Ascending aorta (tissue), 2 donors: ENCODE data around the gene SAT1. TPM values are rescaled to one million over a fixed set of nuclear protein-coding genes. Genes with fewer than 3 reads are reported as not detected.

Experiments
- DNase-seq, 2 donors: peaks; one replicate each; pipeline ENCODE4 v3.0.0-alpha.2; 2019; ENCODE audit warnings: low spot score in 2 of 2
- H3K27ac ChIP-seq, 2 donors: fragments of 200-600 bp; sonication (generic); one replicate each; pipeline ENCODE4 v1.5.1; 2016 to 2017; ENCODE audit warnings: mild to moderate bottlenecking in 1 of 2
- H3K27me3 ChIP-seq: fragments of 200-600 bp; sonication (generic); one replicate; pipeline ENCODE4 v1.5.1; 2017
- H3K36me3 ChIP-seq, 2 donors: fragments of 200-600 bp; sonication (generic); one replicate each; pipeline ENCODE4 v1.5.1; 2016
- H3K4me1 ChIP-seq, 2 donors: fragments of 200-600 bp; sonication (generic); one replicate each; pipeline ENCODE4 v1.5.1; 2016 to 2017; ENCODE audit warnings: mild to moderate bottlenecking in 1 of 2
- H3K4me3 ChIP-seq, 2 donors: fragments of 200-600 bp; sonication (generic); one replicate each; pipeline ENCODE4 v1.5.1; 2016 to 2017; ENCODE audit warnings: mild to moderate bottlenecking in 1 of 2
- H3K9me3 ChIP-seq, 2 donors: fragments of 200-600 bp; sonication (generic); one replicate each; pipeline ENCODE4 v1.5.1; 2016
- intact Hi-C: fragments of 100-400 bp; cut with DNase I; formaldehyde crosslinking; loops from one replicate; pipeline ENCODE4 v1.15.1; 2023
- total RNA-seq: library from RNA; depleted of rRNA; stranded (reverse); fragments of >200 nt; gene quantifications from one replicate; pipeline ENCODE4 v1.1.0, GENCODE V29; 2016
- TF ChIP-seq, protein P1 (sequence below), 3 experiments: fragments of 200-600 bp in 2 of 3; fragments of 450-650 bp in 1 of 3; sonication (generic) in 2 of 3; IDR thresholded peaks; one replicate each; pipeline ENCODE4 v1.5.1; 2016 to 2019; ENCODE audit warnings: antibody characterized with exemption in 3 of 3, mild to moderate bottlenecking in 1 of 3, moderate library complexity in 1 of 3

The SAT1 gene
- total RNA-seq, 1 donor from 2014 or later = 349 TPM

DNA sequence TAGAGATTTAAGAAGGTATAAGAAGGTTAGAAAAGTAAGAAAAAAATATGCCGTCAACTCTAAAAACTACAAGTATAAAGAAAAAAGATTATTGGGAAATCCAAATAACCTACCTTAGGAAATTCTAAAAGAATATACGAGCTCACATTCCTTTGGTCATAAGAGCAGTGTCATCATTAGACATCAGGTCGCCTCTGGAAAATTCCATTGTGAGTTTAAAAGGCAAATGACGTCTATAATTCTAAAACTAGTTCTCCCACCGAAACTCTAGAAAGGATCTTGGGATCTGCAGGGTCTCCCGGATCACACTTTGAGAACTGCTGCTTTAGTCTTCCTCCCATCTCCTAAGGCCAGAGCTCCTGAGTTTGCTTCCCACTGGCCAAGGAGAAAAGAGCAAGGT, 518 bp upstream of the SAT1 start:
- TF ChIP-seq, protein P1, sequence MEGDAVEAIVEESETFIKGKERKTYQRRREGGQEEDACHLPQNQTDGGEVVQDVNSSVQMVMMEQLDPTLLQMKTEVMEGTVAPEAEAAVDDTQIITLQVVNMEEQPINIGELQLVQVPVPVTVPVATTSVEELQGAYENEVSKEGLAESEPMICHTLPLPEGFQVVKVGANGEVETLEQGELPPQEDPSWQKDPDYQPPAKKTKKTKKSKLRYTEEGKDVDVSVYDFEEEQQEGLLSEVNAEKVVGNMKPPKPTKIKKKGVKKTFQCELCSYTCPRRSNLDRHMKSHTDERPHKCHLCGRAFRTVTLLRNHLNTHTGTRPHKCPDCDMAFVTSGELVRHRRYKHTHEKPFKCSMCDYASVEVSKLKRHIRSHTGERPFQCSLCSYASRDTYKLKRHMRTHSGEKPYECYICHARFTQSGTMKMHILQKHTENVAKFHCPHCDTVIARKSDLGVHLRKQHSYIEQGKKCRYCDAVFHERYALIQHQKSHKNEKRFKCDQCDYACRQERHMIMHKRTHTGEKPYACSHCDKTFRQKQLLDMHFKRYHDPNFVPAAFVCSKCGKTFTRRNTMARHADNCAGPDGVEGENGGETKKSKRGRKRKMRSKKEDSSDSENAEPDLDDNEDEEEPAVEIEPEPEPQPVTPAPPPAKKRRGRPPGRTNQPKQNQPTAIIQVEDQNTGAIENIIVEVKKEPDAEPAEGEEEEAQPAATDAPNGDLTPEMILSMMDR (IDR thresholded peaks at IDR 0.05) = no peak
- H3K27me3 ChIP-seq = no peaks in the 10 kb centered on the region
- peak overlapping the region; percentile 20 to 56 for H3K4me3 ChIP-seq
- H3K36me3 ChIP-seq = peaks cover 0 to 14% of the 10 kb centered on the region in 2 donors
- intact Hi-C loops = loop anchor here (1.0 to 5.0 kb wide), 3 partner anchors 120 to 270 kb away; partner anchors contain the start of genes EIF2S3 and KLHL15
- peak overlapping the region; percentile 62 to 94 for H3K27ac ChIP-seq
- no peaks in the 10 kb centered on the region for H3K9me3 ChIP-seq
- DNase-seq = no peak
- H3K4me1 ChIP-seq = no peaks in the 10 kb centered on the region

DNA sequence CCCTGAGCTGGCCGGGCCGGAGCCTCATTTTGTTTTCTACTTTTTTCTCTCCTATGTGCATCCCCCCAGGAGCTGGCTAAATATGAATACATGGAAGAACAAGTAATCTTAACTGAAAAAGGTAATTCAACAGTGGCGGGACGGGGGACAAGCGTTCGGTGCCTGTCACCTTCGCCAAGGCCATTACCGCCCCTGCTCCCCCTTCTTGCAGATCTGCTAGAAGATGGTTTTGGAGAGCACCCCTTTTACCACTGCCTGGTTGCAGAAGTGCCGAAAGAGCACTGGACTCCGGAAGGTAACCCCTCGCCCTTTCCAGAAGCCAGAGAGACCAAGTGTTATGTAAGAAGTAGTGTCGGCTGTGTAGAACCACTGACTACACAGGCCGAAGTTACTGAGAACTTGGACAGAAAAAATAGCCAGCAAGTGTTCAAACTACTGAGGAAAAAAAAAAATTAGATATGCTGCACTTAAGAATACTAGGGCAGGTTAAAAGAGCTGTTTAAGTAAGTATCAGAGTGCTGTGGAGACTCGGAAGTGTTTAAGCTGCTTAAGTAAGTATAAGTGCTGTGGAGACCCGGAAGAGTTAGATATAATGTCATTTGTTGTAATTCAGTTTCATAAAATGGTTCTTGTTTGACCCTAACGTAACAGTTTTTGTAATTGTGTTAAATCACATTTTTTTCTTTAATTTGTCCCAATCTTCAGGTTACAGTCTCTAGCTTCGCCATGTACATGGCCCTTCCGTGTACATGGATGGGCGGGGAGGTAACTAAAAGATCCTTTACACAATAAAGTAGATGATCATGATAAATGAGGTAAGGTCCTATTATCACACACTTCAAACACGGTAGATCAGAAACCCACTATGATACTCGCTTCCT, 856 bp downstream of the SAT1 start:
- TF ChIP-seq, protein P1 (IDR thresholded peaks at IDR 0.05) = no peak
- Histone ChIP-seq H3K9me3 (no peaks in the 10 kb centered on the region), H3K27me3 (no peaks in the 10 kb centered on the region), H3K36me3 (peaks cover 0 to 14% of the 10 kb centered on the region in 2 donors), H3K4me1 (no peaks in the 10 kb centered on the region), H3K4me3 (peak overlapping the region; percentile 53 to 73), H3K27ac (peak overlapping the region; percentile 89 to 94)
- no peak for DNase-seq
- intact Hi-C loops = loop anchor here (1.0 to 5.0 kb wide), 4 partner anchors 20 to 268 kb away; partner anchors contain the start of genes ACOT9, EIF2S3 and KLHL15

DNA sequence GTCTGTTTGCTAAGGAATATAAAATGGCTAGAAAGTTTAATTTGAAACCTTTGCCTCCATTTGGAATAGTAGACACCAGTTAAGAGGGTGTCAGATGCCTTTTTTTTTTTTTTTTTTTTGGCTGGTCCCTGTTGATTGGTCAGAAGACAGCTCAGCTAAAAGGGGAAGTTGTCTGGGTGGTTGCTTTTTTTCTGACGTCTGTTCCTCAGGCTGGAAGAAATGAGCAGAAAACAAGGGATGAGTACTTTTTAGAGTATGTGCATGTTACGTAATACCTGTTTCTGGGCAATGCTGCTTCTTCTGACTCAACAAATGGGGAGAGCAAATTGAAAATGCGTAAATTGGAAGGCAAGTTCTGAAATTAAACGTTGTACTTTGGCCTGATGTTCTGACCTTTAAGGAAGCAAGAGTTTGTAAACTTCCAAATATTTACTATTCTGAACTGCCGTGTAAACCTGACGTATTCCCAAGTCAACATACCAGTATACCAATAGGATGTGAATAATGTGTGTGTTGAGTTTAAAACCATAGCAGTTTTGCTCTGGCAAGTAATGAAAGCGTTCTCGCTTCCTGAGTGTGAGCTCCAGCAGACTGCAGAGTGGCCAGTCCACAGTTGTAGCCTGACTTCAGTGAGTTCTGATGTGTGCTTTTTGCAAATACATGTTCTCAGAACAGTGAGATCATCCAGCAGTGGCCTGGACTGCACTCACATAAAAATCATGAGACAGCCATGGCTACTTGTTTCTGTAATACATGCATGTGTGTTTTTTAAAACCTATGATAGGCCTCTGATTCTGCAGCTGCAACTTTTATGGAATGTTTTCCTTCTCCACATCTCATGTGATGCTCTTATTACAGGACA, 1.7 kb downstream of the SAT1 start:
- H3K4me1 ChIP-seq = no peaks in the 10 kb centered on the region
- H3K27ac ChIP-seq = peak overlapping the region; percentile 89 to 94
- intact Hi-C loops = loop anchor here (5.0 kb wide), 2 partner anchors 243 to 268 kb away; partner anchors contain the start of genes EIF2S3 and KLHL15
- H3K4me3 ChIP-seq = peak overlapping the region; percentile 53 to 73
- no peak for DNase-seq
- no peaks in the 10 kb centered on the region for H3K27me3 ChIP-seq
- TF ChIP-seq, protein P1 (IDR thresholded peaks at IDR 0.05) = no peak
- H3K36me3 ChIP-seq = peaks cover 0 to 14% of the 10 kb centered on the region in 2 donors
- no peaks in the 10 kb centered on the region for H3K9me3 ChIP-seq

DNA sequence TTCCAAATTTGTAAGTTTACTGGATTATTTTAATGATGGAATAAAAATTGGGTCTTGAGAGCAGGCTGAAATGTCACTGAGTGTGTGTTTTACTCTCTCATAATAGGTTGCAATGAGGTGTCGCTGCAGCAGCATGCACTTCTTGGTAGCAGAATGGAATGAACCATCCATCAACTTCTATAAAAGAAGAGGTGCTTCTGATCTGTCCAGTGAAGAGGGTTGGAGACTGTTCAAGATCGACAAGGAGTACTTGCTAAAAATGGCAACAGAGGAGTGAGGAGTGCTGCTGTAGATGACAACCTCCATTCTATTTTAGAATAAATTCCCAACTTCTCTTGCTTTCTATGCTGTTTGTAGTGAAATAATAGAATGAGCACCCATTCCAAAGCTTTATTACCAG, 2.6 kb downstream of the SAT1 start:
- Histone ChIP-seq H3K27ac (peak overlapping the region; percentile 89 to 94), H3K4me1 (no peaks in the 10 kb centered on the region), H3K9me3 (no peaks in the 10 kb centered on the region), H3K27me3 (no peaks in the 10 kb centered on the region), H3K36me3 (peaks cover 0 to 14% of the 10 kb centered on the region in 2 donors), H3K4me3 (peak overlapping the region; percentile 53 to 73)
- intact Hi-C loops = no loop called here
- TF ChIP-seq, protein P1 (IDR thresholded peaks at IDR 0.05) = no peak
- no peak for DNase-seq

DNA sequence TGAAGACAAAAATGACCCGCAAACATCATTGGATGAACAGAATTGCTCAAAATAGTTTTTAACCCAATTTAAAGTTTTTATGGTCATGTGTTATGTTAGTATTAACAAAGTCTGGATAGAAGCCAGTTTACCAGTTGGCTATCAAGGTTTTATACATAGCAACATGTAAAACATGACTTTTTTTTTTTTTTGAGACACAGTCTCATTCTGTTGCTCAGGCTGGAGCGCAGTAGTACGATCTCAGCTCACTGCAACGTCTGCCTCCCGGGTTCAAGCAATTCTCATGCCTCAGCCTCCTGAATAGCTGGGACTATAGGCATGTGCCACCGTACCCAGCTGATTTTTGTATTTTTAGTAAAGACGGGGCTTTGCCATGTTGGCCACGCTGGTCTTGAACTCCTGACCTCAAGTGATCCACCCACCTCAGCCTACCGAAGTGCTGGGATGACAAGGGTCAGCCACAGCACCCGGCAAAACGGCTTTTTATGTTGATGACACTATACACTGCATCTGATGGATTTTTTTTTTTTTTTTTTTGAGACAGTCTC, 3.4 kb downstream of the SAT1 start:
- H3K36me3 ChIP-seq = peaks cover 0 to 14% of the 10 kb centered on the region in 2 donors
- peak in 1 of 2 donors; percentile 9 for DNase-seq
- H3K27ac ChIP-seq = peak overlapping the region in 1 of 2 donors; percentile 1
- H3K4me3 ChIP-seq = no peak overlapping the region
- H3K27me3 ChIP-seq = no peaks in the 10 kb centered on the region
- intact Hi-C loops = no loop called here
- H3K4me1 ChIP-seq = no peaks in the 10 kb centered on the region
- H3K9me3 ChIP-seq = no peaks in the 10 kb centered on the region
- TF ChIP-seq, protein P1 (IDR thresholded peaks at IDR 0.05) = no peak
